Rectal smooth muscle tissue (tissue), 1 donor: ENCODE data around the gene COMMD1.
"Not testable (repeated sequence)": the region's sequence is repeated elsewhere in the genome, so short reads cannot be mapped to it uniquely, and the experiment has no call there.

ENCODE experiments used
- H3K27ac ChIP-seq: one replicate; pipeline ENCODE4 v1.7.0; 2013; ENCODE audit warnings: low read depth, low read length, inconsistent platforms
- H3K27me3 ChIP-seq: one replicate; pipeline ENCODE4 v1.7.0; 2013; ENCODE audit warnings: low read length; ENCODE audit not compliant: control insufficient read depth, insufficient read depth
- H3K36me3 ChIP-seq: one replicate; pipeline ENCODE4 v1.7.0; 2013; ENCODE audit warnings: low read length; ENCODE audit not compliant: control insufficient read depth, insufficient read depth
- H3K4me1 ChIP-seq: one replicate; pipeline ENCODE4 v1.7.0; 2013; ENCODE audit warnings: low read length; ENCODE audit not compliant: control insufficient read depth, insufficient read depth
- H3K4me3 ChIP-seq: one replicate; pipeline ENCODE4 v1.7.0; 2013; ENCODE audit warnings: low read length
- H3K9ac ChIP-seq: one replicate; pipeline ENCODE4 v1.7.0; 2013; ENCODE audit warnings: low read length

COMMD1 gene

DNA sequence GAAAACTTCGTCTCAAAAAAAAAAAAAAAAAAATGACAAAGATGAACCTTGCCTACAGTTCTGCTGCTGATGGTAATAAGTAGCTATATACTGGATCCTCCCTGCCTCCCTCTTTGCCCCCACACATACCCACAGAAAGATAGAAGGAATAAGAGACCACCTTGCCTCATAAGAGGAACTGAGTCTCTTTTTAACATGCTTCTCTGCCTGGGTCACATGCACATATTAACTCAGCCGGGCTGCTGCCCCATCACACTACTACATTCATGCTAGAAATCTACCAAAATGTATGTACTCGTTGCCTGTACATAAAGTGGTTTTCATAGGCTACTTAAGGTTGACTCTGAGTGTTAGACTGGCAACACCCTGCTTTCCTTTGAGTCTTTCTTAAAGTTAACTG, 211.5 kb downstream of the COMMD1 start:
- Histone ChIP-seq H3K4me3 (no peak overlapping the region), H3K27me3 (no peaks in the 10 kb centered on the region), H3K4me1 (peaks cover 8% of the 10 kb centered on the region), H3K9ac (no peak overlapping the region), H3K27ac (no peak overlapping the region), H3K36me3 (no peaks in the 10 kb centered on the region)

DNA sequence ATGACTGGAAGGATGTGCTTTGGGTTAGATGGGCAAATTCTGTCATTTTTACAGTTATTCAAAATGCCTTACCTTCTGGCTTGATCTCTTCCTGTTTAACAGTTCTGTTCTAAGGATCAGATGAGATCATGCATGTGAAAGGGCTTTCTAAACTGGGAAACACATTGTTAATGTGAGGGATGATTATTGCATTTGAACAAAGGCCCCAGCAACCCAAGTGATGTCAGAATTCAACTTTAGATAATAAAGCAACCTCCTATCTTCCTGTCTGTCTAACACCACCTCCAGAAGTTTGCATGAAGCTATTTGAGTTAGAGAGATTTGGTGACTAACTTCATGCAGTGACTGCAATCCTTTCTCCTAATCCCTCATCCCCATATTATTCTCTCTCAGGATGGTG, 212.7 kb downstream of the COMMD1 start:
- Histone ChIP-seq H3K9ac (no peak overlapping the region), H3K4me1 (peaks cover 4% of the 10 kb centered on the region), H3K27me3 (no peaks in the 10 kb centered on the region), H3K27ac (no peak overlapping the region), H3K36me3 (no peaks in the 10 kb centered on the region), H3K4me3 (no peak overlapping the region)

DNA sequence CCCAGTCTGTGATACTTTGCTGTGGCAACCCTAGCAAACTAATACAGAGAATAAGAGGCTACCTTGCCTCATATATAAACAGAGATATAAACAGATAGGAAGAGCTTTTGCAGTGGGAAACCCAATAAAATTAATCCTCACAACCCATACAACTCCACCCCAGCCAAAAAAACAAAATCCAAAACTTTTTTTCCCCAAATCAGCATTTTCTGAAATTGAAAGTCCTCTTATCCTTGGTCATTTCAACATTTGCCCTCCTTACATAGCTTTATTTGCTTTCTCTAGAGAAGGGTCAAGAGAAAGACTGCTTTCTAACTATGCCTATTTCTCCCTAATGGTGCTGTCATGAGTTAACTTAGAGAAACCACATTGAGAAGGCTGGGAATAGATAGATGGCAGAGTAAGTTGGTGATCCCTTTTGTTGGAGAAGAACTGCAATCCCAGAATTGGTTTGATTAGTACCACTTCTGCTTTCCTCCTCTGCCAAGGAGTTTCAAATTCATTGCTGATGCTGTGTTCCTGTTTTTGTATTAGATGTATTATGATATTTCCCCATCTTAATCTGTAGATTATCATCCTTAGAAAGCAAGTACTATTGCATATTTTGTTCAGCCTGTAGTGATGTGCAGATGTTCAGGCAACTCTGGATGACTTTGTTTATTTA, 214.0 kb downstream of the COMMD1 start:
- Histone ChIP-seq H3K36me3 (no peaks in the 10 kb centered on the region), H3K27me3 (no peaks in the 10 kb centered on the region), H3K4me1 (peaks cover 4% of the 10 kb centered on the region), H3K4me3 (no peak overlapping the region), H3K9ac (no peak overlapping the region), H3K27ac (no peak overlapping the region)

DNA sequence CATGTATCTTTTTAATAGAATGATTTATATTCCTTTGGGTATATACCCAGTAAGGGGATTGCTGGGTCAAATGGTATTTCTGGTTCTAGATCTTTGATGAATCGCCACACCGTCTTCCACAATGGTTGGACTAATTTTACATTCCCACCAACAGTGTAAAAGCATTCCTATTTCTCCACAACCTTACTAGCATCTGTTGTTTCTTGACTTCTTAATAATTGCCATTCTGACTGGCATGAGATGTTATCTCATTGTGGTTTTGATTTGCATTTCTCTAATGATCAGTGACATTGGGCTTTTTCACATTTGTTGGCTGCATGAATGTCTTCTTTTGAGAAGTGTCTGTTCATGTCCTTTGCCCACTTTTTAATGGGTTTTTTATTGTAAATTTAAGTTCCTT, 220.8 kb downstream of the COMMD1 start:
- H3K36me3 ChIP-seq, H3K4me3 ChIP-seq, H3K27me3 ChIP-seq, H3K27ac ChIP-seq, H3K4me1 ChIP-seq, H3K9ac ChIP-seq: not testable (repeated sequence)

DNA sequence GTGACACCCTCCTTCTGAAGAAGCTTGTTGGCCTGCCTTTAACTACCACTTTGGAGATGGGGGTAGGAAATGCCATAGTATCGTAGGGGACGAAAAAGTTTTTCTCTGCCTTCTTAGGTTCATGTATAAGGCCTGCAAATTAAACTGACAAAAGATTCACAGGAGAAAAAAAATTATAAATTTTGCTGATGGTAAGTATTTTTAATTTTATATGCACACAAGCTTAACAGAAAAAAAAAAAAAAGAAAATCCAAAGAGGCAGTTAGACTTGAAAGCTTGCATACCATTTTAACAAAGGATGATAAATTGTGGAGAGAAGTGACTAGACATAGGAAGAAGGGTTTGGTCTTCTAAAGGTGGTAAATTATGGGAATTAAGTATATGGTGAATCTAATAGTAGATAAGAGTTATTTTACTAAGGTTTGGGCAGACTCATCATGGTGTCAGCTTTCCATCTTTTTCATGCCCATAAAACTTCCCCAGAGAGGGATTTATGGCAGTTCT, 227.9 kb downstream of the COMMD1 start:
- Histone ChIP-seq H3K27me3 (no peaks in the 10 kb centered on the region), H3K9ac (no peak overlapping the region), H3K4me1 (no peaks in the 10 kb centered on the region), H3K4me3 (no peak overlapping the region), H3K27ac (no peak overlapping the region), H3K36me3 (no peaks in the 10 kb centered on the region)

DNA sequence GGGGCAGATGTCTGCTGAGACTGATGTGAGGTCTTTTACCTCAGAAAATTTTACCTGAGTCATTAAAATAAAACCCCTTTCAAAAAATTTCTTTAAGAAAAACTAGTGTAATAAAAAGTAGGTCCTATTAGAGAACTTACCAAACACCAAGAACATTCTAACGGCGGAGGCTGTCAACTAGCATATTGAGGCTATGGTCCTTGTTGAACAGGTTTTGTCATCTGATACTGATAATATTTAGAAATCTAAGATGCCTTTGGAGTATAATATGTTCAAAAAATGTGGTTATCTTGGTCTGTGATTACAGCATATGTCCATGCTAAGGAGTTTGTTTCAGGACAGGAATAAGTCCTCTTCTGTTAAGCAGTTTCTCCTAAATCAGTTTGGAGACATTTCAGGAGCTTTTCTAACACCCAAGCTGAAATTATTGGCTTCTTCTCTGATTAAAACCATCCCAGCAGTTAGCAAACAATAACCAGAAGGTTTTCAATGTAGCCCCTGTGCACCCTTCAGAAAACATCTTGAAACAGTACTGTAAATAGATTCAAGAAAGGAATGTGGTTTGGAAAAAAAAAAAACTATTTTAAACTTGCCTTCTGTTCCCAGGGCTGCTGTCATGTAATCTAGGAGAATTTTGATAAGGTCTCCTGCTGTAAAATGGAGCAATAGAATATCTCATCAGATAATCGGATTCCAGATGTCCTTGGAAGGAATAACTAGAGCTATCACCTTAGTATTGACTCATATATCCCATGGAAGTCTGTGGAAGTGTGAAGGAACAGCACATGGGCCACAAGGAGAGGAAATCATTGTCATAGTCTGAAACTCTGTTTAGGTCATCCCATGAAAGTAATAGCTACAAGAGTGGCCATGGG, 231.7 kb downstream of the COMMD1 start:
- Histone ChIP-seq H3K4me1 (no peaks in the 10 kb centered on the region), H3K36me3 (no peaks in the 10 kb centered on the region), H3K27ac (no peak overlapping the region), H3K9ac (no peak overlapping the region), H3K4me3 (no peak overlapping the region), H3K27me3 (no peaks in the 10 kb centered on the region)

DNA sequence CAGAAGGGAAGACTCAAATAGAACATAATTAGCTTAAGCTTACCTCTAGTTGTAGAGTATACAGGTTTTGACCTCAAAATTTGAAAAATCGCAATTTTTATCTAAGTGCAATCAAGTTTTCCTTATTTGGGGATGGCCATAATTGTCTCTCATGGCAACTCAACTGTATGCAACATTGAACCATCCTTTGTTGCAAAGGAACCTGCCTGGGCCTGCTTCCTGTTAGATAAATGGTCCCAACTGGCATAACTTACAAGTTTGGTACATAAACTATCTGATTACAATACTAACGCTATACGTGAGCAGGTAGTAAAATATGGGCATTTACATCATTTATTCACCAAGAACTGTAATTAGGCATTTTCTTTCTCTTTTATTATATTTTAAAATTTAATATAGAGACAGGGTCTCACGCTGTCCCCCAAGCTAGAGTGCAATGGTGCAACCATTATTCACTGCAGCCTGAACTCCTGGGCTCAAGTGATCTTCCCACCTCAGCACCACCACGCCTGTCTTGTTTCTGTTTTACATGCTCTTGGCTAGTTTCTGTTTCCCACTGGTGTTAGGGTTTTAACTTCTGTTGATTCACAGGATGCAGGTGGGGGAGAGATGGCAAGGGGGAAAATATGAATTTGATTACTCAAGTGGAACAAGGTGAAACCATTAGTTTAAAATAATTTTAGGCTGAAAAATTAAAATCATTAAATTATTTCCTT, 235.1 kb downstream of the COMMD1 start:
- H3K4me1 ChIP-seq = no peaks in the 10 kb centered on the region
- no peaks in the 10 kb centered on the region for H3K36me3 ChIP-seq
- H3K27me3 ChIP-seq = no peaks in the 10 kb centered on the region
- no peak overlapping the region for H3K4me3 ChIP-seq
- H3K27ac ChIP-seq = no peak overlapping the region
- H3K9ac ChIP-seq = no peak overlapping the region

DNA sequence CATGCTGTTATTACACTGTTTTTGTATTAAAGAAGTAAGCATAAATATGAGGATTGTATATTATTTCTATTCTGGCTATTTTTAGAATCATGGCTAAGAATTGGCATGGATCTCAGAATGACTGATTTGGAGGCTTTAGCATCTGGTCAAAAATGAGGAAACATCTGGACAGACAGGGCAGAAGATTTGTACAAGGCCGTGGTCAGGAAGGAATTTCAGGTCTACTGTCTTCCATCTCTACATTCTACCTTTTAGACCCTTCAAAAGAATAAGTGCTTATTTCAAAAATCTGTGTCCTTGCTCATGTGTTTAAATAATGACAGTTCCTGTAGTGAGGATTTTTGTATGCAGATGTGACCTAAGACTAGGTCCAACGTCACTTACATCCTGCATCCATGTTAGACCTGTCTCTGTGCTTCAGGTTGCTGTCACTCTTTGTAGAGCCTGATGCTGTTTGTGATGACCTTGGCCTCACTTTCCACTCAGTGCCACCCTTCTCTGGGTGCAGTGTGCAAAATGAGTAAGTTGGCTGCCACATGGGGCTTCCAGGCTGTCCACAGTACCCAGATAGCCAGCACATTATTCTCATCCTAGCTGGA, 235.8 kb downstream of the COMMD1 start:
- H3K27me3 ChIP-seq = no peaks in the 10 kb centered on the region
- no peaks in the 10 kb centered on the region for H3K36me3 ChIP-seq
- H3K4me1 ChIP-seq = no peaks in the 10 kb centered on the region
- H3K27ac ChIP-seq = no peak overlapping the region
- H3K9ac ChIP-seq = no peak overlapping the region
- no peak overlapping the region for H3K4me3 ChIP-seq

DNA sequence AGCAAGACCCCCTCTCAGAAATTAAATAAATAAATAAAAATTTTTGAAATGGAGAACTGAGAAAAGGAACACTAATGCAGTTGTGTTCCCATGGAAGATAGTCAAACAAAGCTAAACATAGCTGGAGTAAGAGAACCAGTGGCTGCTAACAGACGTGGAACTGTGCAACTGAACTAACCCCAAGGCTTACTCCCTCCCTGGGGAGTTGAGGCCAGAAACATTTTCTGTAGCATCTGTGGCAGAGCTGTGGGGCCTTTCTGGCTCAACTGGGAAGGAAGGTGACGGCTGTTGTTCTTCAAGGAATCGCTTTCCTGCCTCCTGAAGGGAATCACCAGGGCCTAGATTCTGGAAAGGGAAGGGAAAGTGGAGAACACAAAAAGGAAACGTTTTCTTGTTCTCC, 236.6 kb downstream of the COMMD1 start:
- H3K9ac ChIP-seq = no peak overlapping the region
- no peak overlapping the region for H3K27ac ChIP-seq
- H3K27me3 ChIP-seq = no peaks in the 10 kb centered on the region

DNA sequence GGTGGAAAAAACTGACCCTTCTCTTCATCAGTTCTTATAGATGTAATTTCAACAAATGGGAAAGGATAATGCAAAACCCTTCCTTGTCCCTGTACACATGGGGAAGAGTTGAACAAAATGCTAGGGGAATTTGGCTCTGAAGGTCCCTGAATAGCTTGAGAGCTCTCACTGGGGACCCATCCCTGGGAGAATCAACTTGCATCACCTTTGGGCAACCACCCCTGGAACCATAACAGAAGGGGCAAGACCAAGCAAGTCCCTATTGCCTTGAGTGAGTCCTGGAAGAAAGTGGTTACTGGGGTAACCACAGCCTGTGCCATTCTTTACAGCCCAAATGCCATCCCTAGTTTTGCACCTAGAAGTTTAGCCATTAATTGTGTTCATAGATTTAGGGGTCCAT, 238.2 kb downstream of the COMMD1 start:
- Histone ChIP-seq H3K36me3 (no peaks in the 10 kb centered on the region), H3K27me3 (no peaks in the 10 kb centered on the region), H3K4me1 (no peaks in the 10 kb centered on the region), H3K4me3 (no peak overlapping the region), H3K9ac (no peak overlapping the region), H3K27ac (no peak overlapping the region)

More for the DNA sequence above, 236.6 kb downstream of the COMMD1 start:
- H3K4me3 ChIP-seq = no peak overlapping the region
- H3K4me1 ChIP-seq = no peaks in the 10 kb centered on the region
- no peaks in the 10 kb centered on the region for H3K36me3 ChIP-seq

DNA sequence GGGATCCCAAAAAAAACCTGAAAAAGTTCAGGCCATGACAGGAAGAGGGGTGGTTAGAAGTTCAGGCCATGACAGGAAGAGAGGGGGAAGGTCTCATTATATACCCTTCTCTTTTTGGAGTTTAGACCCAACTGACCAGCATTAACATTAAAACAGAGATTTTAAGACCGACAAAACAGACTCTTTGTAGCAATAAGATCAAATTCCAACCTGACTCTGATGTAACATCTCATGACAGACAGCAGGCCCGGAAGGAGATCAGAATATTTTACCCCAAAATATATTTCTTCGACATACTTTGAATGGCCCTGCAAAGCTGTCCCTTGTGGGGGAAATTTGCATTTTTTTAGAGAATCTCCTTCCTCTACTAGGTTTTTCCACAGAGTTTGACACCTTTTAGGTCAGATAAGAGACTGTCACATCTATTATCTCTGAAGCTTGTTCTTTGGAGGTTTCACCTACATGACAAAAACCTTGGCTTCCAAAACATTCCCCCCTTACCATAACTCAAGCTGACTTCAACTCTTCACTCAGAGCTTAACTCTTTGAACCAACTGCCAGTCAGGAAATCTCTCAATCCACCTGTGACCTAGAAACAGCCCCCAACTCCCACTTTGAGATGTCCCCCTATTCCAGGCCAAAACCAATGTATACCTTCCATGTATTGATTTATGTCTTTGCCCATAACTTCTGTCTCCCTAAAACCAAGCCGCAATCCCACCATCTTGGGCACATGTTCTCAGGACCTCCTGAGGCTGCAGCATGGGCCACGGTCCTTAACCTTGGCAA, 239.4 kb downstream of the COMMD1 start:
- Histone ChIP-seq H3K27me3 (no peaks in the 10 kb centered on the region), H3K4me1 (no peaks in the 10 kb centered on the region), H3K9ac (no peak overlapping the region), H3K4me3 (no peak overlapping the region), H3K36me3 (no peaks in the 10 kb centered on the region), H3K27ac (no peak overlapping the region)
